Glutamatergic neuron (in vitro differentiated cells): ENCODE data around the gene CENPK. TPM values are rescaled to one million over a fixed set of nuclear protein-coding genes. Genes with fewer than 3 reads are reported as not detected.

ENCODE experiments used
- DNase-seq: peaks from one replicate; pipeline ENCODE4 v3.0.0; 2022
- H3K27ac Mint-ChIP-seq: one replicate; pipeline ENCODE4 v1.8.0; 2020; ENCODE audit warnings: mild to moderate bottlenecking, mixed read lengths, inconsistent platforms; ENCODE audit not compliant: unreplicated experiment
- H3K27me3 Mint-ChIP-seq: one replicate; pipeline ENCODE4 v1.8.0; 2020; ENCODE audit warnings: mild to moderate bottlenecking, moderate library complexity, mixed read lengths, inconsistent platforms; ENCODE audit not compliant: unreplicated experiment
- H3K36me3 Mint-ChIP-seq: one replicate; pipeline ENCODE4 v1.8.0; 2020; ENCODE audit warnings: mild to moderate bottlenecking, mixed read lengths, inconsistent platforms; ENCODE audit not compliant: unreplicated experiment
- H3K4me1 Mint-ChIP-seq: one replicate; pipeline ENCODE4 v1.8.0; 2020; ENCODE audit warnings: mild to moderate bottlenecking, low read depth, mixed read lengths, inconsistent platforms; ENCODE audit not compliant: unreplicated experiment
- H3K4me3 Mint-ChIP-seq: one replicate; pipeline ENCODE4 v1.8.0; 2020; ENCODE audit warnings: mild to moderate bottlenecking, mixed read lengths, inconsistent platforms; ENCODE audit not compliant: unreplicated experiment
- H3K9me3 Mint-ChIP-seq: one replicate; pipeline ENCODE4 v1.8.0; 2020; ENCODE audit warnings: mild to moderate bottlenecking, moderate library complexity, mixed read lengths, inconsistent platforms; ENCODE audit not compliant: unreplicated experiment
- CTCF ChIP-seq: fragments of 200-600 bp; sonication (generic); IDR thresholded peaks from one replicate; pipeline ENCODE4 v1.5.0; 2021; ENCODE audit not compliant: partially characterized antibody, unreplicated experiment
- total RNA-seq: library from RNA; stranded (reverse); fragmentation: NEBNext Ultra II Directional; extraction: Animal tissue kit (Norgen Biotek cat#: 25700); gene quantifications from one replicate; pipeline ENCODE4 v1.2.1, GENCODE V29; 2021; ENCODE audit not compliant: unreplicated experiment

The CENPK gene
- total RNA-seq, 1 donor from 2014 or later: 11.9 TPM

GRCh38 chr5:65485405-65485804 lies 77.6 kb downstream of the CENPK start:
- Mint-ChIP-seq H3K27me3 (peaks cover 1% of the 10 kb centered on the region), H3K4me3 (no peak overlapping the region), H3K36me3 (no peaks in the 10 kb centered on the region), H3K27ac (no peak overlapping the region), H3K9me3 (no peaks in the 10 kb centered on the region), H3K4me1 (peaks cover 16% of the 10 kb centered on the region)
- DNase-seq: no peak
- no peak for TF ChIP-seq CTCF

- no peak for DNase-seq
- Mint-ChIP-seq H3K4me3 (peak overlapping the region; percentile 91), H3K36me3 (no peaks in the 10 kb centered on the region), H3K4me1 (peaks cover 16% of the 10 kb centered on the region), H3K27me3 (peaks cover 1% of the 10 kb centered on the region), H3K27ac (no peak overlapping the region), H3K9me3 (no peaks in the 10 kb centered on the region)
- peak; percentile 37 for TF ChIP-seq CTCF
These were observed 79.2 kb downstream of the CENPK start for GRCh38 chr5:65483546-65484346.

GRCh38 chr5:65482736-65483545 lies 80.0 kb downstream of the CENPK start:
- DNase-seq: no peak
- TF ChIP-seq CTCF: no peak
- peak overlapping the region; percentile 91 for H3K4me3 Mint-ChIP-seq
- peaks cover 1% of the 10 kb centered on the region for H3K27me3 Mint-ChIP-seq
- H3K27ac Mint-ChIP-seq: no peak overlapping the region
- peaks cover 16% of the 10 kb centered on the region for H3K4me1 Mint-ChIP-seq
- no peaks in the 10 kb centered on the region for H3K9me3 Mint-ChIP-seq
- no peaks in the 10 kb centered on the region for H3K36me3 Mint-ChIP-seq

DNA sequence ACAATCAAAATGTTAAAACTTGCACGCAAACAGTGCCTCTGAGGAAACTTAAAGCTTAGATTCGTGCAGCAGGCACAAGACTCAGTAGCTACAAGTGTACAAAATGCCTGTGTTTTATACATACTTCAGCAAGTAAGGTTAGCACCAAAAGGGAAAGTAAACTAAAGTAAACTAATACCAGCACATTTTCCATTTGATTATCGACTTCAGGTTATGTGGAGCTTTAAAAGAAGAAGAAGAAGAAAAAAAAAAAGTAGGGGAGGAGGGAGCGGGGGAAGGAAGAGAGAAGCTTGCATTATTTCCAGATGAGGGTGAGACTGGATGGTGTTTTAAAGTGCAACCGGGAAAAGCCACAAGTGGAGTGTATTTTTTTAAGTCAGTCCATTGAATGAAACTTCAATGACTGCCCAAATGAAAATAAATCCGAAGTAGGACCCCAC lies 80.7 kb downstream of the CENPK start:
- H3K36me3 Mint-ChIP-seq: no peaks in the 10 kb centered on the region
- H3K9me3 Mint-ChIP-seq: no peaks in the 10 kb centered on the region
- H3K27me3 Mint-ChIP-seq: peaks cover 1% of the 10 kb centered on the region
- no peak for TF ChIP-seq CTCF
- H3K4me3 Mint-ChIP-seq: peak overlapping the region; percentile 91
- H3K4me1 Mint-ChIP-seq: peaks cover 16% of the 10 kb centered on the region
- H3K27ac Mint-ChIP-seq: no peak overlapping the region
- no peak for DNase-seq
